Choroid plexus epithelial cell (primary cell): ENCODE measurements around the gene UNC5B.

Source experiments
- DNase-seq: peaks from one replicate; pipeline ENCODE4 v3.0.0-alpha.2; 2010; ENCODE audit warnings: low read depth
- H3K4me3 ChIP-seq: 2 replicates; pipeline ENCODE4 v1.5.1; 2011; ENCODE audit warnings: low read depth, mild to moderate bottlenecking, control low read depth, low read length, moderate library complexity
- TF ChIP-seq, protein P1 (sequence below): conservative IDR thresholded peaks from 2 replicates; pipeline ENCODE4 v1.5.1; 2011; ENCODE audit warnings: low read depth, mild to moderate bottlenecking, control low read depth, inconsistent platforms, low read length, moderate library complexity

UNC5B gene

DNA sequence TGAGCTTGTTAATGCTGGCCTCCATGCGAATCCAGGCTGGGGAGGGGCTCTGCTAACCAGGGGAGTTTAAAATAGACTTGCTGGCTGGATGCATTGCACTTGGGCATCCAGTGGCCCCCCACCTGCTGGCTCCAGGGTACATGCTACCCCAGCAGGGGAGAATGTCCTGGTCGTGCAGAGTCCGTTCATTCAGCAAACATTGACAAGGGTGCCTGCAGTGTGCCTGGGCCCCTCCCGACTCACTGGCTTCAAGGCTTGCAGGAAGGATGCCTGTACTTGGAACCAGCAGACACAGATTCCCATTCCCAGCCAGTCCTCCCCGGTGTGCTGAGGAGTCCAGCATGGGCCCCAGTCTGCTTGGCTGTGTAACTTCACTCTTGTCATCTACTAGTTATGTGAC lies 108.2 kb downstream of the UNC5B start:
- no peak for DNase-seq
- H3K4me3 ChIP-seq: no peak overlapping the region
- TF ChIP-seq, protein P1, sequence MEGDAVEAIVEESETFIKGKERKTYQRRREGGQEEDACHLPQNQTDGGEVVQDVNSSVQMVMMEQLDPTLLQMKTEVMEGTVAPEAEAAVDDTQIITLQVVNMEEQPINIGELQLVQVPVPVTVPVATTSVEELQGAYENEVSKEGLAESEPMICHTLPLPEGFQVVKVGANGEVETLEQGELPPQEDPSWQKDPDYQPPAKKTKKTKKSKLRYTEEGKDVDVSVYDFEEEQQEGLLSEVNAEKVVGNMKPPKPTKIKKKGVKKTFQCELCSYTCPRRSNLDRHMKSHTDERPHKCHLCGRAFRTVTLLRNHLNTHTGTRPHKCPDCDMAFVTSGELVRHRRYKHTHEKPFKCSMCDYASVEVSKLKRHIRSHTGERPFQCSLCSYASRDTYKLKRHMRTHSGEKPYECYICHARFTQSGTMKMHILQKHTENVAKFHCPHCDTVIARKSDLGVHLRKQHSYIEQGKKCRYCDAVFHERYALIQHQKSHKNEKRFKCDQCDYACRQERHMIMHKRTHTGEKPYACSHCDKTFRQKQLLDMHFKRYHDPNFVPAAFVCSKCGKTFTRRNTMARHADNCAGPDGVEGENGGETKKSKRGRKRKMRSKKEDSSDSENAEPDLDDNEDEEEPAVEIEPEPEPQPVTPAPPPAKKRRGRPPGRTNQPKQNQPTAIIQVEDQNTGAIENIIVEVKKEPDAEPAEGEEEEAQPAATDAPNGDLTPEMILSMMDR: no peak

DNA sequence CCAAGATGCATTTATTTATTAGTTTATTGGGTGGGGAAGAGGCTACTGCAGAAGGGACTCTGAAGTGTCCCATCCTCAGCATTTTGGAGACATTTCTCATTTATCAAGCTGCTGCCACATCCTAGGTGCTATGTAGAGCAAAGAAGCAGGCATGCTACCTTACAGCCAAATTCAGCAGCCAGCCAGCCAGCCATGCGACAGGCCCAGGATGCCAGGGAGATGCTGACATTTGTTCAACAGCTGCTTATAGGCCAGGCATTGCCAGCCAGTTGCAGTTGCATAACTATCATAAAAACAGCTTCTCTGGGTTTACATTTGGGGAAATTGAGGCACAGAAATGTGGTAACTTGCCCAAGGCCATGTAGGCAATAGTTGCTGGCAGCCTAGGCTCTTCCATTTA lies 109.0 kb downstream of the UNC5B start:
- DNase-seq: no peak
- no peak overlapping the region for H3K4me3 ChIP-seq
- TF ChIP-seq, protein P1: no peak

DNA sequence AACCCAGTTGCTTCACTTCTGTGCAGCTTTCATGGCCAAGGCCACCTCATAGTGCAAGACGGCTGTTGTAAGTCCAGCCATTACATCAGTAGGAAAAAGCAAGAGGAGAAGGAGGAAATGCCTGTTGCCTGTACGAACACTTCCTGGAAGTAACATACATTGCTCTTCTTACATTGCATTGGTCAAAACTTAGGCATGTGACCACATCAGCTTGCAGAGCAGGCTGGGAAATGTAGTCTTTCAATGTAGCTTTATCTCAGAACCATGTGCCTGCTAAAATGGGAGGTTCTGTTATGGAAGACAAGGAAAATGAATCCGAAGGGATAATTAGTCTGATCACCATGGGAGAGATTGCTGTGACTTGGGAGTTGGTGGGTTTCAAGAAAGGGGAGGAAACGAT lies 111.0 kb downstream of the UNC5B start:
- TF ChIP-seq, protein P1: no peak
- peak; percentile 55 for DNase-seq
- H3K4me3 ChIP-seq: no peak overlapping the region

DNA sequence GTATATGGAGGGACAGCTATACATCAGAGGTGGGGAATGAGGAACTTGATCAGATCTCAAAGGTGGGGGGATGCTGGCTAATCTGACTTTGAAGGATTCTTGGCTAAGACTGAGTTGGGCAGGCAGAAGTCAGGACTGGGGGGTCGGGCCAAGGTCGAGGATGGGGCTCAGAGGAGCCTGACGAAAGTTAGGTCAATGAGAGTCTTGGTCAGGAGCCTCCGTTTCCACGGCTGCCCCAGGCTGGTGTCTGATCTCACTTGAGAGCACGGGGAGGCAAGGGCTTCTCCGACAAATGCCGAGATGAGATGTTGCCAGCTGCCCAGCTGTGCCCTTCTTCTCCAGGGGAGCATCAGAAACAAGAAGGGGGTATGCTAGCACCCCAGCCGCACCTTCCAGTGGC lies 112.4 kb downstream of the UNC5B start:
- no peak for DNase-seq
- H3K4me3 ChIP-seq: no peak overlapping the region
- TF ChIP-seq, protein P1: no peak

DNA sequence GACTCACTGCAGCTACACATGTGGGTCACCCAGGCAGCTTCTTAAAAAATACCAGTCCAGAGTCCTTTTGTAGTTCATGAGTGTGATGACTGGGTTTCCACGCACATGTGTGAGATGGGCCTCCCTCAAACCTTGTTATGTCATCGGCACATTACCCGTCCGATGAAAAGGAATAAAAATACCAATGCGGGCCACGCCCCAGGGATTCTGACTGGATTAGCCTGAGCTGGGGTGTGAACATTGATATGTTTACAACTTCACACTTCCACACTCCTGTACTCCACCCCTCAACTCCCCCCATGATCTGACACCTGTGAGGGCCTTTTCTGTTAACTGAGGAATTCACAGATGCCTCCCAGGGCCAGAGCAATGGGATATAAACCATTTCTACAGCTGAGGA lies 112.9 kb downstream of the UNC5B start:
- TF ChIP-seq, protein P1: no peak
- DNase-seq: no peak
- no peak overlapping the region for H3K4me3 ChIP-seq

DNA sequence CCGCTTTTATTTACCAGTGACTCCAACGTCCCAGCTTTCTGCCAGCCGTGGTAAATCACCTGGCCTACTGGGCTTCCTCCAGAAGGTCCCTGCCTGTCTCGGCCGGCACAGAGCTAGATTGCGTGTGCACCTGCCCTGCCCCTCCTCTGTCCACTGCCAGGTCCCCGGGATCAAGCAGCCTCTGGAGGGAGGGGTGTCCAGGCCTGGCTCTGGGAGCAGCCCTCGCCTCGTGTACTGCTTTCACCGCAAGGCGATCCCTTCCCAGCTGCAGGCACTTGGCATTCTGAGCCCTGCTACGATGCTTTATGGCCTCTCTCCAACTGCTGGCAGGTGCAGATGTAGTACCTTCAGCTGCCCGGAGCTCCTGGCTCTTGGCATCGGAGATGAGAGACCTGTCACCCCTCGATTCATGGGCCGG lies 114.1 kb downstream of the UNC5B start:
- TF ChIP-seq, protein P1: no peak
- DNase-seq: no peak
- H3K4me3 ChIP-seq: no peak overlapping the region

DNA sequence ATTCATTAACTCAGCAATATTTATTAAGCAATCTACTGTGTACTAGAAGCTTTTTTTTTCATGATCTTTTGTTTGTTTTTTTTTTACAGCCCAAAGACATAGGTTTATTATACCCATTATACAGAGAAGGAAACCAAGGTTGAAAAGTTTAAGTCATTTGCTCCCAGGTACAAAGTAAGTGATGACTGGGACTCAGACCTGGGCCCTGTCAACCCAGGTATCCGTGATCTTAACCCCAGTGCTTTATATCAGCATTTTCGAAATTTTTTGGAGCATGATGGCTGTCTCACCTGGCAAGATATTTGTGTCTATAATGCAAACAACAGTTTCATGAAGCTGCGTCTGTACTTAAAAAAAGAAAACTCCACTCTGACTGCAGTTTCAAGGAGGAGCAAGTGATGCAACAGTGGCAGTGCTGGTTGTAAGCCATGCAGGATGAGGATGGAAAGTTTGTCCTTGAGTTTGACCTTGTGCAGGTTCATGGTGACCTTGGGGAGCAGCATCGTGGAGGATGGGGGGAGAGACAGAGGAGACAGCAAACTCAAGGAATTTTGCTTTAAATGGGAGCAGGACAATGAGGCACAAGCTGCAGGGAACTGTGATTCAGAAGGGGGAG lies 118.5 kb downstream of the UNC5B start:
- H3K4me3 ChIP-seq: no peak overlapping the region
- no peak for DNase-seq
- TF ChIP-seq, protein P1: no peak
